HG03159 (cell line): Measurements from ENCODE around the gene ADAMTSL4.

ENCODE experiments used
- ATAC-seq: cut with Tn5 transposase; IDR thresholded peaks from one replicate; pipeline ENCODE4 v1.9.1; 2021; ENCODE audit warnings: mild to moderate bottlenecking, moderate library complexity; ENCODE audit not compliant: unreplicated experiment

ADAMTSL4 gene

DNA sequence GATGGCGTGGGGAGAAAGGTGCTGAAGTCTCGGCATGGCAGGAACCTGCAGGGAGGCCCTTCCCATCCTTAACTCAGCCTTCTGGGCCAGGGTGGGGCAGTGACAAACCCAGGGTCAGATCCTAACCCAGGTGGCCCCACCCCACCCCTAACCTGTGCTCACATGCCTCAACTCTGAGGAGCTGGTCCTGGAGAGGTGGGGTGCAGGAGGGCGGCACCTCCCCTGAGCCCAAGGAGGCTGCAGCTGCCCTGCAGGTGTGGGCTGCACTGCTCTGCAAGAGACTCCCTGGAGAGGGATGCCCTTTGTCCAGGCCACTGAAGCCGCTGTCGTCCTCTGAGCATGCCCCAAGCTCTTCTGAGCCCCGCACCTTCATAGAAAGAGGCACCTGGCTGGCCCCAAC lies 15.2 kb upstream of the ADAMTSL4 start:
- no peak for ATAC-seq

DNA sequence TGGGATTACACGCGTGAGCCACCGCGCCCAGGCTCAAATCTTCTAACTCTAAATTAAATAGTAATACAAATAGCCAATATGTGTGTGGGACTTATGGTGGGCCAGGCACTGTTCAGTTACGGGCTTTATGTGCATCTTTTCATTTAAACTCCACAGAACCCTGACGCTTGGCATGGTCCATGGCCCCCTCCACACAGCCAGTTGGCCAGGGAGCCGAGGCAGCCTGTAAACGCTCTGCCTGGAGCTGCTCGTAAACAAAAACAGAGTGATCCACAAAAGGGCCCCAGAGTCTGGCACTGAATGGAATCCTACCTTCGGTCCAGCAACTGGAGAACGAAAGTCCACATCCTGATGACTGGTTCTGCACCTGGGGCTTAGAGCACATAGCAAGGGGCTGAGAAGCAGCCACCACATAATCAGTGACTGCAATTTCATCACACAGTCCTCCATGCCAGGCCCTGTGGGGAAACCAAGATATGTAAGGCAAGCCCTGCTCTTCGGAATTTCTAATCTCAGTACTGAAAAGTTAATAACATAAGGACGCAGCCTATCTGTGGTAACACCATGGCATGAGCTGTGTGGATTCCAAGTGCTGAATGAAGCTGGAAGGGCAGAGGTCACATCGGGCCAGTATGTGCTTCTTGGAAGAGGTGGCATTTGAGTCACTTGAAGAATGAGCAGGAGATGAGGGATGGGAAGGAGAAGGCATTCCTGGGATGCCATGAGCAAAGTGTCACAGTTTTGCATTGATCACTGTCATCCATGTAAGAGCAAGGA lies 13.5 kb upstream of the ADAMTSL4 start:
- no peak for ATAC-seq

DNA sequence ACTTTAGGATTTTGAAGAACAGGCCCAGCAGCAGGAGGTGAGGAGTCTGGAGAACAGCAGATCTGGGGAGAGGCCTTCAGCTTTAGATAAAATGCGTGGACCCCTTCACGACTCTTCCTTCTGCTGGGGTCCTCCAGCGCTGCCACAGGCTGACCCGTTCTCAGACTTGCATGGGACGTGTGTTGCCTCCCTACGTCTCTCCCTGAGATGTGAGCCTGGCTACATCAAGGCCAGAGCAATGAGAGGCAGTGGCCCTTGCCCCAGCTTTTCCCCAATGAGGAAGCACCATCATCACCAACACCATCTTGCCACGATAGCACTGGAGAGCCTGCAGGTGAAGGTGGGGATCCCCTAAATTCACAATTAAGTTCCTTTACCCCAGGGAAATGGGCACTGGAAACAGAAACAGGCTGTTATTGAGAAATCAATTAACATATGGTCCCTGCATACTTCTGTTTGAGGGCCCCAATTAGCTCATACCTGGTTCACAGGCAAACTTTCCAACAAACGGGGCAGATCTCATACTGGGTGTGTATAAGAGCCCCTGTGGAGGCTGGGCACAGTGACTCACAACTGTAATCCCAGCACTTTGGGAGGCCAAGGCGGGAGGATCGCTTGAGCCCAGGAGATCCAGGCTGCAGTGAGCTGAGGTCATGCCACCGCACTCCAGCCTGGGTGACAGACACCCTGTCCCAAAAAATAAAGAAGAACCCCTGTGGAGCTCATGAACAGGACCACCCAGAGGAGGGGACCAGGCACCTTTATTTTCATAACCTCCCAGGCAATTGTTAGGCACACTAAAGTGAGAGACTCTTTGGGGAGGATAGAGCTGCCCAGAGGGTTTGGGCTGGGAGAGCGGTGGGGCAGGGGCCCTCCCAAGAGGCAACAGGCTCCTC lies 12.1 kb upstream of the ADAMTSL4 start:
- ATAC-seq, result no peak

DNA sequence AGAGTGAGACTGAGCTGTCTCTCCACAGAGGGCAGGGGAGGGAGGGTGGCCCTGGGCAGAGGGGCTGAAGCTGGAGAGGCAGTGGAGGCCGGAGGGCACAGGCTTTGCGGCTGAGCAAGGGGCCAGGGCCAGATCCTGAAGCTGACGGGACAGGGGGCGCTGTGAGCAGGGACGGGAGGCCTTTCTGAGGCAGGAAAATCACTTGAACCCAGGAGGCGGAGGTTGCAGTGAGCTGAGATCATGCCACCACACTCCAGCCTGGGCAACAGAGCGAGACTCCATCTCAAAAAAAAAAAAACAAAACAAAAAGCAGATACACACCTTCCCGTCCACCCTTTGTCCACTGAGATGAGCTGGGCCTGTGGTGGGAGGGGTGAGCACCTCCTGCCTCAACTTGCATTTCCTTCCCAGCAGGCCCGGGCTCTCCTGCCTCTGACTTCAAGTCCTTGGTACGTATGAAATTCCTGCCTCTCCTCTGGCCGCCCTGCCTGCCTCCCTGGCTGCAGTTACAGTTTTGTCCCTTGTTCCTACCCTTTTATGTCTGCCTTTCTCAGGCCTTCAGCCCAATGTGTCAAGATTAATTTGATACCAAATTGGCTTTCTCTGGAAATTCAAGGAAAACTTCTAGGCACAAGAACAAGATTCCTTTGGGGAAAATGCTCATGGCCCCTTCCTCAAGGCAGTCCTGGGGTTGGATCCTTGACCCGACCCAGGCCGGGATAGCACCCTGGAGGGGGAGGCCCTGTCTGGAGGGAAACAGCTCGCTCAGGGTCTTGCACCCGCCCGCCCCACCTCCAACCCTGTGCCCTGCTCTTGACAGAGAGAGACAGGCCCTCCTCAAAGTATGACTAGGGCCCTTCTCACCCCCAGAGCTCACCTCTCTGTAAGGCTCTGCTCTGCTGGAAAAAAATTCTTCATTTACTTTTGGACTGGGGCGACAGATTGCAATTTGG lies 11.2 kb upstream of the ADAMTSL4 start:
- ATAC-seq, result no peak

DNA sequence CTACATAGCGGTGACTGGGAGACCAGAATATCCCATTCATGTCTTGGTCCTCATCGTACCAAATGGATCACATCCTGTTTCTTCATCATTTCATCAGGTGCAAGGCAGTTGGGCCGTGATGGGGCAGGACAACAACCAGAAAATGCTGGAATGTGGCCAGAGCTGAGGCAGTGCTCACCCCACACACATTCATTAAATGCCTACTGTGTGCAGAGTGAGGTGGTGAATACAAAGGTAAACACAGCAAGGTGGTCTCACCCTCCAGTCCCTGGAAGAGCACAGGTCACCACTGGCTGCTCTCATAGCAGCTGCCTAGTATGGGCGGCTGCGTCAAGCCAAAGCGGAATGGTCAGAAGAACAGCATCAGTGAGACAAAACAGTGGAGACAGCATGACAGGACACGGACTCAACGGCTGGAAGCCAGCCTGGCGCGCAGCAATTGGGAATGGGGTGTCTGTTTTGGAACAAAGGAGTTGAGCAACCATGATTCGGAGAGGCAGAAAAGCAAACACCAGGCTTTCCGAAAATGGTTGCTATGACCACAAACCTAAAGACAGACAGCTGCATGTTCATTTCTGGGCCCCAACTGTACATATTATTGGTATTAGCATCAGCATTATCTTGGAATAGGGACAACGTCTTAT lies 5.6 kb upstream of the ADAMTSL4 start:
- no peak for ATAC-seq

DNA sequence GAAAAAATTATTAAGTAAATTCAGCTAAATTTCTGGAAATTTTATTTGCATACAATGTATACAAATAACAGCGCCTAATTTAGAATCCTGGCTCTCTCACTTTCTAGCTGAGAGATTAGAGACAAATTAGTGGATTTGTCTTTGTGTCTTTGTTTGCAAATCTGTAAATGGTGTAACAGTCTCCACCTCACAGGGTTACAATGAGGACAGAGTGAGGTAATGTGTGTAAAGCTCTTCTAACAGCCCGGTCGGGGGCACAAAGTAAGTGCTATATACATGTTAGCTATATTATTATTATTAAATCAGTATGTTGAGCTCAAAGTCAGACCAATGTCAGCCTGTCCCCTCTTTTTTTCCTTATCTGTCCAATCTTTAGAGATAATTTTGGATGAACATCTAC lies 5.0 kb upstream of the ADAMTSL4 start:
- no peak for ATAC-seq

DNA sequence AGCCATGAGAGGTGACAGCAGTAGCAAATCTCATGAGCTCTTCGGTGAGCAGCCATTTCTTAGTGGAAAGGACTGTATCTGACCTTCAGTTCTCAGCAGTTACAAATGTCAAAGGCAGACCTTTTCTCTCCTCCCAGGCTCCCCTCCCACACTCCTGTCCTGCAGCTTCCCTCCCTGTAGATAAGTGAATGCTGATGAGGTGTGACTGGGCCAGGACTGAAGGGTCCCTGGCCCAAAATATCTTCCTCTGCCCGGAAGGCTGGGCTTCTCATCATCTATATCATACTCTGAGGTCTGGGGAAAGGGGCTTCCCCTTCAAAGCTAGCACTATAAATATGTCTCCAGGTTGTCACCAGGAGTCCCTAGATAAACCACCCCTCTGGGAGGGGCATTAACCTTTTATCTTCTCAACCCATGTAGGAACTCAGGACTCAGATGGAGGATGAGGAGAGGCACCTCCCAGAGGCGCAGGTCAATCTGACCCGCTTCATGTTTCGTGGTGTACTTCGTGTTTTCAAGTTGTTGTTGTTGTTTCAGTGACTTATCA lies 3.6 kb upstream of the ADAMTSL4 start:
- ATAC-seq, result no peak

DNA sequence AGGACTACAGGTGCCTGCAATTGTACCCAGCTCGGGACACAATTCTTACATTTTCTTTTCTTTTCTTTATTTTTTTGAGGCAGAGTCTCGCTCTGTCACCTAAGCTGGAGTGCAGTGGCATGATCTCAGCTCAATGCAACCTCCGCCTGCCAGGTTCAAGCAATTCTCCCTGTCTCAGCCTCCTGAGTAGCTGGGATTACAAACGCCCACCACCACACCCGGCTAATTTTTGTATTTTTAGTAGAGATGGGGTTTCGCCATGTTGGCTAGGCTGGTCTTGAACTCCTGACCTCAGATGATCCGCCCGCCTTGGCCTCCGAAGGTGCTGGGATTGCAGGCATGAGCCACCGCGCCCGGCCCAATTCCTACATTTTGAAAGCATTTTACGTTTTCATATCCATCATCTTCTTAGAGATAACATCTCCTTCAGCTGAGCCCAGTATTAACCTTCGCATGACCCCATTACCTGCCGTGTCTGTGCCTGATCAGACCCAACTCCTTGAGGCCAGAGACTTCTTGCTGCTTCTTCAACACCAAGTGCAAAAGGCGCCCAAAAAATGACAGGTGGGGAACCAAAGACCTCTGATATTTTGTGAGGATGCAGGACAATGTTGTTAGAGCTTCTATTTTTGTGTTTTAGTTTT lies 2.8 kb upstream of the ADAMTSL4 start:
- no peak for ATAC-seq

DNA sequence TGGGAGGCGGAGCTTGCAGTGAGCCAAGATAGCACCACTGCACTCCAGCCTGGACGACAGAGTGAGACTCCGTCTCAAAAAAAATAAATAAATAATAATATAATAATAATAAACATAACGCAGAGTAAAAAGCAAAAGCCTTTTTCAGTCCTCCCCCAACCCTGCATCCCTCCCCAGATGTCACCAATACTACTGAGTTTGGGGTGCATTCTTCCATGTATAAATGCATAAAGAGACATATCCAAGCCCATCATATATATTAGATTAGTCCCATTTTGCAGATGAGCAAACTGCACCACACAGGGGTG lies 930 bp upstream of the ADAMTSL4 start:
- ATAC-seq, result no peak

DNA sequence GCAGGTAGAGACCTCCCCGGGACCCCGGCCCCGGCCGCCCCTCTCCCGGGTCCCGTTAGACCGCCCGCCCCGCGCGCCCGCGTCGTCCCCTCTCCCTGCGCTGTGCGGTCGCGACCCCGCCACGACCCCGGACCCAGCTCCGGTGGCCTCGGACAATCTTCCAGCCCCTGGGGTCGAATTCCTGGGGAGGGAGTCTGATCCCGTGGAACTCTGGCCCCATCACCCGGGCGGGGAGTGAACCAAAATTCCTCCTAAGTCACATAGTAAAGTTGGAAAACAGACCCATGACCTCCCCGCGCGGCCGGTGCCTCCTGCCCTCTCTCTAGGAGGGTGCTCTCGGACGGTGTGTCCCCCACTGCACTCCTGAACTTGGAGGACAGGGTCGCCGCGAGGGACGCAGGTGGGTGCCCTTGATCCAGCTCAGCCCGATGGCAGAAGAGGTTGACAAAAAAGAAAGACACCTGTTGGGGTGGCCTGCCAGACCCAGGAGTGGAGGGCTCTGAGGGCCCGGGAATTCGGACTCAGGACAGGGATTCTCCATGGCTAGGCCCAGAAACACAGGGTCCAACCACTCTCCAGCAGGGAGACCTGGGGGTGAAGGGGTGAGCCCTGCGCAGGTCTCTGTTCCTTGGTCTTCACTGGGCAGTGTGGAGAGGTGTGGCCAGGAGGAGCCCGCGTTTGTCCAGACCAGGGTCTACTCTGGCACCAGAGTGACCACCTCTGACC lies 451 bp downstream of the ADAMTSL4 start:
- no peak for ATAC-seq

DNA sequence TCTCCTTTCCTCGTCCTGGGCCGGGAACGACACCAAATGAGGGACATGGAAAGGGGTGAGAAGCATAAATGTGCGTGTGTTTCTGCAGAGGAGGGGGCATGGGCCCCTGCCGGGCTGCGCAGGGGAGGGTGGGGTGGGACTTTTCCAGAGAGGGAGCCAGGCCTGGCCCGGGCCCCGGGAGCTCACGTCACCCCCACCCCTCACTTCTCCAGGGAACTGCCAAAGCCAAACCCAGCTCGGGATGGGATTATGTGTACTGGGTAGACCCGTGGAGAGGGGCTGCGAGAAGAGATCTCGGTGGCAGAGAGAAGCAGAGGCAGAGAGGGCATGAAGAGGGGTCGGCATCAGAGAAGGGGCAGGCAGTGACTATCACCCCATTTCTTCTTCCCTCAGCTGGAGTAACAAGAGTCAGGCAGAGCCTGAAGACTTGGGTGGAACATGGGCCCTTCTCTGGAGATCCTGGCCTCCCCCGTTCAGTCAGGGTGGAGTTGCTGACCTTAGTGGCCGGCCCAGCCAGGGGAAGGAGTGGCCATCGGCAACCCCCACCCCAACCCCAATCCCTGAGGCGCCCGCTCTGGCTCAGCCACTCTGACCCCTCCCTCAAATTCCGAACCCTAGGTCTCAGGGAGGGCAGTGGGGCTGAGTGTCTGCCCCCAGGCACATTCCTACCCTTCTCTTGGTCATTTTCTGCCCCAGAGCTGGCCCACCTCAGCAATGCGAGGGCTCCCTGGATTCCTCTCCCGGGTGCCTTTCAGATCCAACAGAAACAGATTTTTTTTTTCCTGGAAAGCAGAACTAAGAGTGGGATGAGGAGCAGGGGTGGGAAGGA lies 1.2 kb downstream of the ADAMTSL4 start:
- no peak for ATAC-seq

DNA sequence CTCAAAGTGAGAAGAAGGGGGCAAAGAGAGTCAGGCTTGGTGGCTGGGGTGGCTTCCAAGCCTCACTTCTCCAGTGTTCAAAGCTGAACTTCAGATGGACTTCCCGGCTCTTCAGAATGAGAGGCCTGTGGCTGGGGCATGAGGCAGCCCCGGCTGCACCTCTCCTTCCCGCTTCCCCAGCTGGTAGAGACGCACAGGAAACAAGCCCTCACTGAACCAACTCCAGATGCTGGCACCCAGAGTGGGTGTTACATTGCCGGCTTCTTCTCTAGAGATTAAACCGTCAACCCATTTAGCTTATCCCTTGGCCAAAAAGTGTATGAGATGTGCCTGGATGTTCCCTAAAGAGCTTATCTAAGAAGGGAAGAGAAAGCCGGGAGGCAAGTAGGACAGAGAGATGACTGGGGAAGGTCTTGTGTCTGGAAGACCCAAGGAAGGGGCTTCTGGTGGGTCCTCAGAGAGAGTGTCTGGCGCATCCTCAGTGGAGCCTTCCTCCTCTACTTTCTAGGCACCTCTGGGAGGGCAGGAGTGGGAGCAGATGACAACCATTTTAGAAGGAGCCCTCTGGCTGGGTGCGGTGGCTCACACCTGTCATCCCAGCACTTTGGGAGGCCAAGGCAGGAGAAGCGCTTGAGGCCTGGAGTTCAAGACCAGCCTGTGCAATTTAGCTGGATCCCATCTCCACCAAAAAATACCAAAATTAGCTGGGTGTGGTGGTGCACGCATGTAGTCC lies 2.0 kb downstream of the ADAMTSL4 start:
- no peak for ATAC-seq

DNA sequence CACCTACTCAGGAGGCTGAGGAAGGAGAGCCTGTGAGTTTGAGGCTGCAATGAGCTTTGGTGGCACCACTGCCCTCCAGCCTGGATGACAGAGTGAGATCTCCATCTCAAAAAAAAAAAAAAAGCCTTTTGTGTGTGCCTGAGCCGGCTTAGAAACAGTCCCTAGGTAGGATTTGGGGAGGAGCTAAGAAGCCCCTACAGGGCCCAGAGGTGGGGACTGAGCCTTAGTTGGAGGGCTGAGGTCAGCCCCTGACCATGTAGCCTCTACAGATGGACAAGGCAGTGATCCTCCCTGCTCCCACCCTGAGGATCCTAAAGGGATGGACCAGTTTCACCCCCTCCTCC lies 2.5 kb downstream of the ADAMTSL4 start:
- no peak for ATAC-seq

DNA sequence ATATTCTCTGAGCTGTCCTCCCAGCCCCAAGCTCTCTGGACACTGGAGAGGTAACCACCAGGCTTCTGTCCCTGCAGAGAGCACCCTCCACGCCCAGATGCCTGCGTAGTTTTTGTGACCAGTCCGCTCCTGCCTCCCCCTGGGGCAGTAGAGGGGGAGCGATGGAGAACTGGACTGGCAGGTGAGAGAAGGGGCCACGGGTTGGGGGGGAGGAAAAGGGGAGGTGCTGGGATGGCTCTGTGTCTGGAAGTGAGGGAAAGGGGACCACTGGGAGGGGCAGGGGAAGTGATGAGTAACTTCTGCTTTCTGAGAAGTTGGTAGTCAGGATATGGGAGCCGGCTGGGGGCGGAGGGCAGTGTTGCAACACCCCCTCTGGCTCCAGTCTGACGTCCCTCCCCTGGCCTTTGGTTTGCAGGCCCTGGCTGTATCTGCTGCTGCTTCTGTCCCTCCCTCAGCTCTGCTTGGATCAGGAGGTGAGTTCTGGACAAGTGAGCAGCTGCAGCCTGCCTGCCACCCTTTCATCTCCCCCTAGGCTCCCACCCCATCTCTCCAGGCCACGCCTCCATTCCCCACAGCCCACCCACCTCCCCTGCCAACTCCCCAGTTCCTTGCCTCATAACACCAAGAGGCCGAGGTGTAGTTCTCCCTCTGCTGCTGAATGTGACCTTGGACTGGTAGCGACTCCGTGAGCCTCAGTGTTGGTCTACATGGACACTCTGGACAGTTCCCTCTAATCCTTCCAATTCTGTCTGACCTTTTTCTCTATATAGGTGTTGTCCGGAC lies 3.1 kb downstream of the ADAMTSL4 start:
- ATAC-seq, result no peak

DNA sequence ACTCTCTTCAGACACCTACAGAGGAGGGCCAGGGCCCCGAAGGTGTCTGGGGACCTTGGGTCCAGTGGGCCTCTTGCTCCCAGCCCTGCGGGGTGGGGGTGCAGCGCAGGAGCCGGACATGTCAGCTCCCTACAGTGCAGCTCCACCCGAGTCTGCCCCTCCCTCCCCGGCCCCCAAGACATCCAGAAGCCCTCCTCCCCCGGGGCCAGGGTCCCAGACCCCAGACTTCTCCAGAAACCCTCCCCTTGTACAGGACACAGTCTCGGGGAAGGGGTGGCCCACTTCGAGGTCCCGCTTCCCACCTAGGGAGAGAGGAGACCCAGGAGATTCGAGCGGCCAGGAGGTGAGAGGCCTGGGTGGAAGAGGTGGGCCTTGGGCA lies 3.7 kb downstream of the ADAMTSL4 start:
- ATAC-seq, result no peak

DNA sequence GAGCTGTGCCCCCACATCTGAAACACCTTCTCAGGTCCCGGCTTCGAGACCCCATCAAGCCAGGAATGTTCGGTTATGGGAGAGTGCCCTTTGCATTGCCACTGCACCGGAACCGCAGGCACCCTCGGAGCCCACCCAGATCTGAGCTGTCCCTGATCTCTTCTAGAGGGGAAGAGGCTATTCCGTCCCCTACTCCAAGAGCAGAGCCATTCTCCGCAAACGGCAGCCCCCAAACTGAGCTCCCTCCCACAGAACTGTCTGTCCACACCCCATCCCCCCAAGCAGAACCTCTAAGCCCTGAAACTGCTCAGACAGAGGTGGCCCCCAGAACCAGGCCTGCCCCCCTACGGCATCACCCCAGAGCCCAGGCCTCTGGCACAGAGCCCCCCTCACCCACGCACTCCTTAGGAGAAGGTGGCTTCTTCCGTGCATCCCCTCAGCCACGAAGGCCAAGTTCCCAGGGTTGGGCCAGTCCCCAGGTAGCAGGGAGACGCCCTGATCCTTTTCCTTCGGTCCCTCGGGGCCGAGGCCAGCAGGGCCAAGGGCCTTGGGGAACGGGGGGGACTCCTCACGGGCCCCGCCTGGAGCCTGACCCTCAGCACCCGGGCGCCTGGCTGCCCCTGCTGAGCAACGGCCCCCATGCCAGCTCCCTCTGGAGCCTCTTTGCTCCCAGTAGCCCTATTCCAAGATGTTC lies 4.3 kb downstream of the ADAMTSL4 start:
- ATAC-seq, result no peak

DNA sequence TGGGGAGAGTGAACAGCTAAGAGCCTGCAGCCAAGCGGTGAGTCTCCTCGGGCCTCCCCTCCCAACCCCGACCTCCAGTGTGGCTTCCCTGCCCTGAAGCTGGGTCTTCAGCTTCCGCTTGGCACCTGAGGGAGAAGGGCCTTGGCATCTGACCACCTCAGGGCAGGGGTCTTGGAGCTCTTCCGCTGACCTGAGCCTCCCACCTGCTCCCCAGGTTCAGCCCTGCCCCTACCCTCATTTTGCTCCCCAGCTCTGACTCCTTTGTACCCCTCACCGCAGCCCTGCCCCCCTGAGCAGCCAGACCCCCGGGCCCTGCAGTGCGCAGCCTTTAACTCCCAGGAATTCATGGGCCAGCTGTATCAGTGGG lies 4.9 kb downstream of the ADAMTSL4 start:
- ATAC-seq, result no peak
